ENCODE measurements around the gene KCNK4.

The KCNK4 gene

DNA sequence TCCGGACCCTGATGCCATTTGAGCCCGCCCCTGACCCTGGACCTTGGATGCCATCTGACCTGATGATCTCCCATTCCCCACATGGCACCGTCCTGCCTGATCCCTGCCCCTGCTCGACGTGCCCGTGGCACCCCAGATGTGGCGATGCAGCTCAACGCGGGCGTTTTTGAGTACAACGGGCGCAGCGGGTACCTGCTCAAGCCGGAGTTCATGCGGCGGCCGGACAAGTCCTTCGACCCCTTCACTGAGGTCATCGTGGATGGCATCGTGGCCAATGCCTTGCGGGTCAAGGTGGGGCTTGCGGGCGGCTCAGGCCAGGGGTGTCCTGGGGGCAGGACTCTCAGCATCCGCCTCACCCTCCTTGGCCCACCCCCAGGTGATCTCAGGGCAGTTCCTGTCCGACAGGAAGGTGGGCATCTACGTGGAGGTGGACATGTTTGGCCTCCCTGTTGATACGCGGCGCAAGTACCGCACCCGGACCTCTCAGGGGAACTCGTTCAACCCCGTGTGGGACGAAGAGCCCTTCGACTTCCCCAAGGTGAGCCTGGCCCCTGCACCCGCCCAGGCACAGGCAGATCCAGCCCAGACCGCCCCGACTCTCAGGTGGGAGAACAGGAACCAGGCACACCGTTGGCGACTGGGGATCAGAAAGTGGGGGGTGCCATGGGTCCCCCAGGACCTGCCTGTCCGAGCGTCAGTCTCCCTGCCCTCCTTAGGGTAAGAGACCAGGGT, 28.7 kb upstream of the KCNK4 start:
- no peak for DNase-seq (ENCODE audit: low read depth in 1 of 2, low spot score in 1 of 2)
- TF ChIP-seq POLR2AphosphoS5 (IDR thresholded peaks at IDR 0.05; ENCODE audit: low read depth) (no peak), SPI1 (IDR thresholded peaks at IDR 0.05; ENCODE audit: borderline replicate concordance, low read depth) (no peak), GABPA (IDR thresholded peaks at IDR 0.05; ENCODE audit: low read depth) (no peak)
- TF ChIP-seq, protein P1, sequence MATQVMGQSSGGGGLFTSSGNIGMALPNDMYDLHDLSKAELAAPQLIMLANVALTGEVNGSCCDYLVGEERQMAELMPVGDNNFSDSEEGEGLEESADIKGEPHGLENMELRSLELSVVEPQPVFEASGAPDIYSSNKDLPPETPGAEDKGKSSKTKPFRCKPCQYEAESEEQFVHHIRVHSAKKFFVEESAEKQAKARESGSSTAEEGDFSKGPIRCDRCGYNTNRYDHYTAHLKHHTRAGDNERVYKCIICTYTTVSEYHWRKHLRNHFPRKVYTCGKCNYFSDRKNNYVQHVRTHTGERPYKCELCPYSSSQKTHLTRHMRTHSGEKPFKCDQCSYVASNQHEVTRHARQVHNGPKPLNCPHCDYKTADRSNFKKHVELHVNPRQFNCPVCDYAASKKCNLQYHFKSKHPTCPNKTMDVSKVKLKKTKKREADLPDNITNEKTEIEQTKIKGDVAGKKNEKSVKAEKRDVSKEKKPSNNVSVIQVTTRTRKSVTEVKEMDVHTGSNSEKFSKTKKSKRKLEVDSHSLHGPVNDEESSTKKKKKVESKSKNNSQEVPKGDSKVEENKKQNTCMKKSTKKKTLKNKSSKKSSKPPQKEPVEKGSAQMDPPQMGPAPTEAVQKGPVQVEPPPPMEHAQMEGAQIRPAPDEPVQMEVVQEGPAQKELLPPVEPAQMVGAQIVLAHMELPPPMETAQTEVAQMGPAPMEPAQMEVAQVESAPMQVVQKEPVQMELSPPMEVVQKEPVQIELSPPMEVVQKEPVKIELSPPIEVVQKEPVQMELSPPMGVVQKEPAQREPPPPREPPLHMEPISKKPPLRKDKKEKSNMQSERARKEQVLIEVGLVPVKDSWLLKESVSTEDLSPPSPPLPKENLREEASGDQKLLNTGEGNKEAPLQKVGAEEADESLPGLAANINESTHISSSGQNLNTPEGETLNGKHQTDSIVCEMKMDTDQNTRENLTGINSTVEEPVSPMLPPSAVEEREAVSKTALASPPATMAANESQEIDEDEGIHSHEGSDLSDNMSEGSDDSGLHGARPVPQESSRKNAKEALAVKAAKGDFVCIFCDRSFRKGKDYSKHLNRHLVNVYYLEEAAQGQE (IDR thresholded peaks at IDR 0.05; ENCODE audit: insufficient replicate concordance, low read depth), result no peak
- TF ChIP-seq, protein P2, sequence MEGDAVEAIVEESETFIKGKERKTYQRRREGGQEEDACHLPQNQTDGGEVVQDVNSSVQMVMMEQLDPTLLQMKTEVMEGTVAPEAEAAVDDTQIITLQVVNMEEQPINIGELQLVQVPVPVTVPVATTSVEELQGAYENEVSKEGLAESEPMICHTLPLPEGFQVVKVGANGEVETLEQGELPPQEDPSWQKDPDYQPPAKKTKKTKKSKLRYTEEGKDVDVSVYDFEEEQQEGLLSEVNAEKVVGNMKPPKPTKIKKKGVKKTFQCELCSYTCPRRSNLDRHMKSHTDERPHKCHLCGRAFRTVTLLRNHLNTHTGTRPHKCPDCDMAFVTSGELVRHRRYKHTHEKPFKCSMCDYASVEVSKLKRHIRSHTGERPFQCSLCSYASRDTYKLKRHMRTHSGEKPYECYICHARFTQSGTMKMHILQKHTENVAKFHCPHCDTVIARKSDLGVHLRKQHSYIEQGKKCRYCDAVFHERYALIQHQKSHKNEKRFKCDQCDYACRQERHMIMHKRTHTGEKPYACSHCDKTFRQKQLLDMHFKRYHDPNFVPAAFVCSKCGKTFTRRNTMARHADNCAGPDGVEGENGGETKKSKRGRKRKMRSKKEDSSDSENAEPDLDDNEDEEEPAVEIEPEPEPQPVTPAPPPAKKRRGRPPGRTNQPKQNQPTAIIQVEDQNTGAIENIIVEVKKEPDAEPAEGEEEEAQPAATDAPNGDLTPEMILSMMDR (IDR thresholded peaks at IDR 0.05; ENCODE audit: insufficient read depth, low read length), result no peak
- Histone ChIP-seq H3K27ac (replicated peaks) (no peak overlapping the region), H3K27me3 (ENCODE audit: insufficient read depth, poor library complexity, severe bottlenecking) (no peaks in the 10 kb centered on the region), H3K4me3 (replicated peaks; ENCODE audit: insufficient read depth, low read length) (no peak overlapping the region)

DNA sequence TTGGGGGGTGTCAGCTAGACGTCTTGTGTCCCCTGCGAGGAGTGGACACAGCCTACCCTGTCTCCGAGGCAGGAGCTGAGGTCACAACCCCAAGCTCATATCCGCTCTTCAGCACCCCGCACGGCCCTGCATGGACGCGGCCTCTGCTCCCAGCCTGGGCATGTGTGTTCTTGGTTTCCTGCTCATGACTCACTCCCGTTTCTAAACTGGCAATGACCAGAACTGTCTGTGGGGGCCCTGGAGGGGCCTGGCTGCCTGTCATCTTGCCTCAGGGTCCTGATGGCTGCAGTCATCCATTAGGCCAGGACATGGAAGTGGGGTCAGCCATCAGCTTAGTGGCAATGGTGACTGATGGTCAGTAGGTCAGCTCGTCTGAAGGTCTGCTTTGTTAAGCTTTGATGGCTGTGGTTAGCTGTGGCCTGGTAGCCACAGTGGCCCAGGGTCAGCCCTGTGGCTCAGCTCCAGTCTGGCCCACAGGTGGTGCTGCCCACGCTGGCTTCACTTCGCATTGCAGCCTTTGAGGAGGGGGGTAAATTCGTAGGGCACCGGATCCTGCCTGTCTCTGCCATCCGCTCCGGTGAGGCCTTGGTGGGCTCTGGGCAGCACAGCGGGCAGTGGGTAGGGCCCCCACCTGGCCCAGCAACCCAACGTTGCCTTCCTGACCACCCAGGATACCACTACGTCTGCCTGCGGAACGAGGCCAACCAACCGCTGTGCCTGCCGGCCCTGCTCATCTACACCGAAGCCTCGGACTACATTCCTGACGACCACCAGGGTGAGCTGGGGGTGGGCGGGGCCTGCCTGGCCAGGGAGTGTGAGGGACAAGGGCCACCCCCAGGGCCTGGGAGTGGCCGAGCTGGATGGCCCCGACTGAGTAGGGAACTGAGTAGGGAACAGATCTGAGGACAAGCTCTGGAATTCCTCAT, 27.8 kb upstream of the KCNK4 start:
- DNase-seq (ENCODE audit: low read depth in 1 of 2, low spot score in 1 of 2), result no peak
- TF ChIP-seq POLR2AphosphoS5 (IDR thresholded peaks at IDR 0.05; ENCODE audit: low read depth) (no peak), SPI1 (IDR thresholded peaks at IDR 0.05; ENCODE audit: borderline replicate concordance, low read depth) (no peak), GABPA (IDR thresholded peaks at IDR 0.05; ENCODE audit: low read depth) (no peak)
- TF ChIP-seq, protein P1 (IDR thresholded peaks at IDR 0.05; ENCODE audit: insufficient replicate concordance, low read depth), result no peak
- TF ChIP-seq, protein P2 (IDR thresholded peaks at IDR 0.05; ENCODE audit: insufficient read depth, low read length), result no peak
- Histone ChIP-seq H3K27me3 (ENCODE audit: insufficient read depth, poor library complexity, severe bottlenecking) (no peaks in the 10 kb centered on the region), H3K27ac (replicated peaks) (no peak overlapping the region), H3K4me3 (replicated peaks; ENCODE audit: insufficient read depth, low read length) (no peak overlapping the region)

DNA sequence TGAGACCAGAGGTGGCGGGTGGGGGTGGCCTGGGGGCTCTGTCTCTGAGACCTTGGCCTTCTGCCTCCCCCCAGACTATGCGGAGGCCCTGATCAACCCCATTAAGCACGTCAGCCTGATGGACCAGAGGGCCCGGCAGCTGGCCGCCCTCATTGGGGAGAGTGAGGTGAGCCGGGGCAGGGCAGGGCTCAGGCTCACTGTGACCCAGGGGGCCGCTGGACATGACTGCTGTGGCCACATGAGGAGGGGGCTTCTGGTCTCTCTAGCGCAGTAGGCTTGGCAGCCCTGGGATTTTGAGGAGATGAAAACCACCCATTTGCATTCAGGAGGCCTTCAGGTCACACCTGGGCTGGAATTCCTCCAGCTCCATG, 27.2 kb upstream of the KCNK4 start:
- H3K4me3 ChIP-seq (replicated peaks; ENCODE audit: insufficient read depth, low read length), result no peak overlapping the region
- TF ChIP-seq GABPA (IDR thresholded peaks at IDR 0.05; ENCODE audit: low read depth), result no peak
- TF ChIP-seq SPI1 (IDR thresholded peaks at IDR 0.05; ENCODE audit: borderline replicate concordance, low read depth), result no peak
- TF ChIP-seq, protein P2 (IDR thresholded peaks at IDR 0.05; ENCODE audit: insufficient read depth, low read length), result no peak
- TF ChIP-seq POLR2AphosphoS5 (IDR thresholded peaks at IDR 0.05; ENCODE audit: low read depth), result no peak
- no peaks in the 10 kb centered on the region for H3K27me3 ChIP-seq (ENCODE audit: insufficient read depth, poor library complexity, severe bottlenecking)
- H3K27ac ChIP-seq (replicated peaks), result no peak overlapping the region
- DNase-seq (ENCODE audit: low read depth in 1 of 2, low spot score in 1 of 2), result no peak

Data from HL-60 (cell line).